Activated CD4-positive, alpha-beta memory T cell treated with anti-CD3 and anti-CD28 coated beads for 36 hours (primary cell): ENCODE measurements around the gene DHX35. TPM values are rescaled to one million over a fixed set of nuclear protein-coding genes. Genes with fewer than 3 reads are reported as not detected.
"Not testable (repeated sequence)": the region's sequence is repeated elsewhere in the genome, so short reads cannot be mapped to it uniquely, and the experiment has no call there.

Source experiments
- CTCF ChIA-PET: fragments of 350-600 bp; sonication (Branson Sonifier 250); formaldehyde crosslinking; loops from one replicate; lab custom pipeline; 2021; ENCODE audit warnings: antibody characterized with exemption, inconsistent platforms; lab: Charles Lee
- POLR2A ChIA-PET: fragments of 350-600 bp; sonication (Branson Sonifier 250); formaldehyde crosslinking; loops from one replicate; lab custom pipeline; 2021; ENCODE audit warnings: antibody characterized with exemption; lab: Charles Lee
- DNase-seq: peaks from one replicate; pipeline ENCODE4 v3.0.0-alpha.2; 2020
- H3K27ac Mint-ChIP-seq: one replicate; pipeline ENCODE4 v1.8.0; 2021; ENCODE audit warnings: mixed read lengths
- H3K27me3 Mint-ChIP-seq: one replicate; pipeline ENCODE4 v1.8.0; 2021; ENCODE audit warnings: mixed read lengths
- H3K36me3 Mint-ChIP-seq: one replicate; pipeline ENCODE4 v1.8.0; 2021; ENCODE audit warnings: mixed read lengths
- H3K4me1 Mint-ChIP-seq: one replicate; pipeline ENCODE4 v1.8.0; 2021; ENCODE audit warnings: low read depth, mixed read lengths
- H3K4me3 Mint-ChIP-seq: one replicate; pipeline ENCODE4 v1.8.0; 2021; ENCODE audit warnings: mild to moderate bottlenecking, mixed read lengths
- H3K9me3 Mint-ChIP-seq: one replicate; pipeline ENCODE4 v1.8.0; 2021; ENCODE audit warnings: mixed read lengths
- intact Hi-C: fragments of 100-400 bp; cut with micrococcal nuclease; formaldehyde crosslinking; loops from one replicate; pipeline ENCODE4 v1.15.1; 2023
- total RNA-seq, 2 experiments: library from RNA; stranded (reverse); gene quantifications; one replicate each; pipeline ENCODE4 v1.2.3, GENCODE V29; 2021

Gene DHX35
- total RNA-seq, 2 experiments from 2014 or later, result 7.7 to 8.3 TPM

DNA sequence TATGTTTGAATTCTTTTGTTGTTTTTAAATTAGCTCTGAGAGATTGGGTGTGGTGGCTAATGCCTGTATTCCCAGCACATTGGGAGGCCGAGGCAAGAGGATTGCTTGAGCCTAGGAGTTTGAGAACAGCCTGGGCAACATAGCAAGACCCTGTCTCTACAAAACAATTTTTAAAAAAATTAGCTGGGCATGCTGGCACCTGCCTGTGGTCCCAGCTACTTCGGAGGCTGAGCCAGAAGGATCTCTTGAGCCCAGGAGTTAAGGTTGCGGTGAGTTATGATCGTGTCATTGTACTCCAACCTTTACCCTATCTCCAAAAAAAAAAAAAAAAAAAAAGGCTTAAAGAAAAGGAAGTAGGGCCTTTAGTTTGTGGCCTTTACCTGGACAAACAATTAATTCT lies 22.9 kb downstream of the DHX35 start:
- POLR2A ChIA-PET, result interaction anchor here (1.3 kb wide), 1 partner anchor 31 kb away, joined by 3 read pairs; no protein-coding TSS in a partner anchor
- CTCF ChIA-PET, result interaction anchor here (1.4 to 1.7 kb wide), 4 partner anchors 13 to 66 kb away, joined by 4 to 7 read pairs (median 6); partner anchors contain the start of gene DHX35
- H3K27me3 Mint-ChIP-seq, result no peaks in the 10 kb centered on the region
- peaks cover 8% of the 10 kb centered on the region for H3K4me1 Mint-ChIP-seq
- intact Hi-C loops, result no loop called here
- DNase-seq, result no peak
- H3K9me3 Mint-ChIP-seq, result no peaks in the 10 kb centered on the region
- no peak overlapping the region for H3K27ac Mint-ChIP-seq
- H3K36me3 Mint-ChIP-seq, result peaks cover 16% of the 10 kb centered on the region
- H3K4me3 Mint-ChIP-seq, result no peak overlapping the region

DNA sequence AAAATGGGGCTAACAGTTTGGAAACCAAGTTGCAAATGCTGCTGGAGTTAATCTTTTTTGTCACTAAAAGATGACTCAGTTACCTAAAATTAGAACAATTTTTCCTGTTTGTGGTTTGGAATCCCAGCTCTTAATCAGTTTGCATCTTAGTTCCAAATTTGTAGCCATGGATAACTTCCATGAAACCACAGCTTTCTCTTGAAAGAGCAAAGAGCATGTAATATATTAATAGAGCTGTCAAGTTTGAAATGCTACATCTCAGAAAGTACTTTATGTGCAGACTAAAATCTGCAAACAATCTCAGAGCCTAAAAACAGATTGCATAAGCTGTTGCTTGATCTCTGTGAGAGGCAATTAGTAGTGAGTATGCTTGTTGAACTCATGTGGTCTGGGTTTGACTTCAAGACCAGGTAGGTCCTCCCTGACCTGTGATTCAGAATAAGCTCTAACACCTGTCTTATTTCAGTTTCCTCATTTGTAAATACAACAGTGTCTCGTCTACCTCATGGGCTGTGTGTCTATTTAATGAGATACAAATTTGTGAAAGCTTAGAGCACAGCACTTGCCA lies 23.5 kb downstream of the DHX35 start:
- no peaks in the 10 kb centered on the region for H3K9me3 Mint-ChIP-seq

GRCh38 chr20:38986663-38987062 lies 24.5 kb downstream of the DHX35 start:
- POLR2A ChIA-PET, result no interaction called here
- Mint-ChIP-seq H3K36me3 (peaks cover 17% of the 10 kb centered on the region), H3K4me3 (no peak overlapping the region), H3K27me3 (no peaks in the 10 kb centered on the region), H3K27ac (no peak overlapping the region), H3K4me1 (peaks cover 8% of the 10 kb centered on the region), H3K9me3 (no peaks in the 10 kb centered on the region)
- CTCF ChIA-PET, result interaction anchor here (1.7 kb wide), 1 partner anchor 63 kb away, joined by 6 read pairs; no protein-coding TSS in a partner anchor
- intact Hi-C loops, result no loop called here
- no peak for DNase-seq

More for the DNA sequence above, 23.5 kb downstream of the DHX35 start:
- no peak for DNase-seq
- Mint-ChIP-seq H3K4me3 (no peak overlapping the region), H3K36me3 (peaks cover 17% of the 10 kb centered on the region), H3K4me1 (peaks cover 8% of the 10 kb centered on the region), H3K27ac (no peak overlapping the region), H3K27me3 (no peaks in the 10 kb centered on the region)
- ChIA-PET POLR2A (interaction anchor here (1.3 kb wide), 1 partner anchor 30 kb away, joined by 3 read pairs; no protein-coding TSS in a partner anchor), CTCF (interaction anchor here (0.7 to 1.7 kb wide), 5 partner anchors 12 to 65 kb away, joined by 4 to 7 read pairs (median 6); partner anchors contain the start of gene DHX35)
- intact Hi-C loops, result no loop called here

DNA sequence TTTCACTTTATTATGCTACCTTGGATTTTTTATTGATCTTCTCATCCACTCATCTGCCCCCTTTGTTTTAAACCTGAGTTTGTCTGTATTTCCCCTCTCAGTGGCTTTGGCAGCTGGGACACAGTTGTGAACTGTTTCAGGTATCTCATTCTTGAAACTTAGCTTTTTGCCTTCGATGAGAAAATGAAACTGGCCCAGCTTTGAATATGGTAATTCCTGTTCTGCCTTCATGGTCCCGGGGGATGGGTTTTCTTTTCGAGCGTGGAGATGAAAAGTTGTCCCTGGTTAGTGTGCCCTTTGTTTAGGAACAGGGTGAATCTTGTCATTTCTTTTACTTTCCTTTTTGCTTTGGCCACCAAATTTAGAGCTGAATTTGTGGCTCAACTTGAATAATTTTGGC lies 25.6 kb downstream of the DHX35 start:
- no peaks in the 10 kb centered on the region for H3K9me3 Mint-ChIP-seq
- ChIA-PET CTCF (interaction anchor here (1.4 kb wide), 1 partner anchor 10 kb away, joined by 3 read pairs; no protein-coding TSS in a partner anchor), POLR2A (no interaction called here)
- peaks cover 19% of the 10 kb centered on the region for H3K36me3 Mint-ChIP-seq
- no peak overlapping the region for H3K27ac Mint-ChIP-seq
- H3K4me1 Mint-ChIP-seq, result peaks cover 8% of the 10 kb centered on the region
- intact Hi-C loops, result no loop called here
- no peak overlapping the region for H3K4me3 Mint-ChIP-seq
- DNase-seq, result no peak
- no peaks in the 10 kb centered on the region for H3K27me3 Mint-ChIP-seq

GRCh38 chr20:38990728-38991127 lies 28.6 kb downstream of the DHX35 start:
- H3K9me3 Mint-ChIP-seq, result no peaks in the 10 kb centered on the region
- H3K4me1 Mint-ChIP-seq, result peaks cover 8% of the 10 kb centered on the region
- H3K36me3 Mint-ChIP-seq, result peaks cover 24% of the 10 kb centered on the region
- no peak overlapping the region for H3K27ac Mint-ChIP-seq
- no peak overlapping the region for H3K4me3 Mint-ChIP-seq
- DNase-seq, result no peak
- CTCF ChIA-PET, result interaction anchor here (0.9 to 1.1 kb wide), 2 partner anchors 9 to 92 kb away, joined by 3 read pairs; no protein-coding TSS in a partner anchor
- H3K27me3 Mint-ChIP-seq, result no peaks in the 10 kb centered on the region
- POLR2A ChIA-PET, result interaction anchor here (1.4 kb wide), 1 partner anchor 64 kb away, joined by 3 read pairs; the partner anchor contains the start of gene FAM83D
- intact Hi-C loops, result no loop called here

DNA sequence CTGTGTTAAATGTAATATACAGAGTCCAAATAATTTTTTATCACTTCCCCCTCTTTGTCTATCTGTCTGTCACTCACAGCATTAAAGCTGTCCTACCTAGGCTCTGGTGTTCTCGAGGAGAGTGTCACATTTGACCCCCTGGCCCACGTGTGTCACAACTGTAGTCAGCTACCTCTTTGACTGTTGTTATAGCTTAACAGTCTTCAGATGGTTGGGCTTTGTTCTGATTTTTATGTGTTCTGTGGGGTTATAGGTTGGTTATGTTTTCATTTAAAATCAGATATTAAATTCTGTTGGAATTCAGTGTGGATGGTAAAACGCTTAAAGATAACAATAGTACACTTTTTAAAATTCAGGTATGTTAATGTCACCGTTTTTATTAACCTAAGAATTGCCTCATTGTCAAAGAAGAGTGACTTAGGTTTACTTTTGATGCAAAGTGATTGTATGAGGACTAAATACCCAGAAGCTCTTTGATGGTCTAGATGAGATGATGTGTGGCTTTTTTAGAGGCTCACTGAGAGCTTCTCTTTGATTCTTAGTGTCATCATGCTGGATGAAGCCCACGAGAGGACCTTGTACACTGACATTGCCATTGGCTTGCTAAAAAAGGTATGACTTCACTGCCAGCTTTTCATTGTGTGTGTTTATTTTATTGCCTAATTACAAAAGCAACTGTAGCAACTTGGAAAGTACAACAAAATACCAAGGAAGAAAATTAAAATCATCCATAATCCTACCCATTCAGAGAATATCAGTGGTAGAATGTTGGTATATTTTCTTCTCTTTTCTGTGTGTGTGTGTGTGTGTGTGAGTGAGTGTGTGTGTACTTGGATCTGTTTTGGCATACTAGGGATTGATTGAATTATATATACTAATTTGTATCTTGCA lies 29.9 kb downstream of the DHX35 start:
- intact Hi-C loops, result no loop called here
- Mint-ChIP-seq H3K27me3 (no peaks in the 10 kb centered on the region), H3K4me3 (no peak overlapping the region), H3K9me3 (no peaks in the 10 kb centered on the region), H3K36me3 (peaks cover 26% of the 10 kb centered on the region), H3K4me1 (peaks cover 9% of the 10 kb centered on the region), H3K27ac (no peak overlapping the region)
- CTCF ChIA-PET, result interaction anchor here (0.6 to 1.7 kb wide), 2 partner anchors 20 to 58 kb away, joined by 3 to 4 read pairs; no protein-coding TSS in a partner anchor
- DNase-seq, result no peak
- POLR2A ChIA-PET, result interaction anchor here (1.4 kb wide), 1 partner anchor 65 kb away, joined by 3 read pairs; the partner anchor contains the start of gene FAM83D

GRCh38 chr20:38995536-38996044 lies 33.4 kb downstream of the DHX35 start:
- Mint-ChIP-seq H3K27ac (no peak overlapping the region), H3K4me3 (no peak overlapping the region), H3K9me3 (no peaks in the 10 kb centered on the region), H3K4me1 (peaks cover 22% of the 10 kb centered on the region), H3K27me3 (no peaks in the 10 kb centered on the region), H3K36me3 (peaks cover 34% of the 10 kb centered on the region)
- intact Hi-C loops, result loop anchor here (2.0 kb wide), 2 partner anchors 25 to 33 kb away; partner anchors contain the start of gene DHX35
- POLR2A ChIA-PET, result no interaction called here
- CTCF ChIA-PET, result interaction anchor here (2.7 kb wide), 1 partner anchor 54 kb away, joined by 11 read pairs; no protein-coding TSS in a partner anchor
- no peak for DNase-seq

DNA sequence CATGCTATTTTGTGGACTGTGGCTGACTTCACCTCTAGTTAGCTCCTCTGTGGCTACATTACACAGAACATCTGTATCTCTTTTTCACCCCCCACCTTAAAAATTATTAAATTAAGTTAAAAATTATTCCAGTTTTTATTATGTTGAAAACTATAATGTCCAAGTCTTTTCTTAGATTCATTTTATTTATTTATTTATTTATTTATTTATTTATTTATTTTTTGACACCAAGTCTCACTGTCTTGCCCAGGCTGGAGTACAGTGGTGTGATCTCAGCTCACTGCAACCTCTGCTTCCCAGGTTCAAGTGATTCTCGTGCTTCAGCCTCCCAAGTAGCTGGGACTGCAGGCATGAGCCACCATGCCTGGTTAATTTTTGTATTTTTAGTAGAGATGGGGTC lies 34.7 kb downstream of the DHX35 start:
- POLR2A ChIA-PET, result interaction anchor here (0.6 to 2.2 kb wide), 2 partner anchors 35 to 107 kb away, joined by 3 to 10 read pairs; partner anchors contain the start of gene DHX35
- not testable (repeated sequence) for H3K9me3 Mint-ChIP-seq, H3K4me3 Mint-ChIP-seq, DNase-seq, H3K27me3 Mint-ChIP-seq, H3K27ac Mint-ChIP-seq
- CTCF ChIA-PET, result interaction anchor here (1.1 to 2.8 kb wide), 5 partner anchors 12 to 84 kb away, joined by 3 to 11 read pairs (median 7); partner anchors contain the start of gene FAM83D
- Mint-ChIP-seq H3K36me3 (peaks cover 40% of the 10 kb centered on the region), H3K4me1 (peaks cover 22% of the 10 kb centered on the region)
- intact Hi-C loops, result loop anchor here (2.0 kb wide), 2 partner anchors 24 to 34 kb away; partner anchors contain the start of gene DHX35

- intact Hi-C loops, result loop anchor here (2.0 kb wide), 2 partner anchors 23 to 35 kb away; partner anchors contain the start of gene DHX35
- H3K9me3 Mint-ChIP-seq, result no peaks in the 10 kb centered on the region
- POLR2A ChIA-PET, result interaction anchor here (1.1 to 2.2 kb wide), 2 partner anchors 36 to 72 kb away, joined by 5 to 10 read pairs; partner anchors contain the start of genes DHX35 and FAM83D
- H3K27me3 Mint-ChIP-seq, result no peaks in the 10 kb centered on the region
- peaks cover 22% of the 10 kb centered on the region for H3K4me1 Mint-ChIP-seq
- peak; percentile 83 for DNase-seq
- peaks cover 43% of the 10 kb centered on the region for H3K36me3 Mint-ChIP-seq
- CTCF ChIA-PET, result interaction anchor here (0.6 to 2.8 kb wide), 8 partner anchors 10 to 76 kb away, joined by 3 to 11 read pairs (median 4); partner anchors contain the start of genes DHX35 and FAM83D
- H3K4me3 Mint-ChIP-seq, result no peak overlapping the region
- peak overlapping the region; percentile 9 for H3K27ac Mint-ChIP-seq
Measured at GRCh38 chr20:38997622-38998021, 35.5 kb downstream of the DHX35 start.

DNA sequence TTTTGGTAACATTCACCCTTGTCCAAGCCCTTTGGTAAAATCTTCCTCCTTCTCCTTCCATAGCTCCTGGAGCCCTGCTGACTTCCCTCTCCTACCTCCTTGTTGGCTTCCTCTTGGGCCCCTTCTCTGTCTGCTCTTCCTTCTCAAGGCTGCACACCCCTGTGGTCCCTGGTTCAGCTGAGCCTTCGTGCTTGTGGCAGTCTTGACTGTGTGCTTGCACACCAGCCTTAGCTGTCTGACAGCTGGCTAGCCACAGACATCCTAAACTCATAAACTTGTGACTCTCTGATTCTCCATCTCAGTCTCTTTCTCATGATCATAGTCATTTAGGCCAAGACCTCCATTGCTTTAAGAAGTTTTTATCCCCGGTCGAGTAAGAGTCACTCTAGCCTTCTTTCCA lies 37.1 kb downstream of the DHX35 start:
- POLR2A ChIA-PET, result no interaction called here
- peaks cover 54% of the 10 kb centered on the region for H3K36me3 Mint-ChIP-seq
- H3K4me3 Mint-ChIP-seq, result no peak overlapping the region
- DNase-seq, result no peak
- H3K27ac Mint-ChIP-seq, result no peak overlapping the region
- H3K27me3 Mint-ChIP-seq, result no peaks in the 10 kb centered on the region
- peaks cover 29% of the 10 kb centered on the region for H3K4me1 Mint-ChIP-seq
- intact Hi-C loops, result no loop called here
- CTCF ChIA-PET, result interaction anchor here (0.6 to 1.1 kb wide), 2 partner anchors 9 to 916 kb away, joined by 3 read pairs; no protein-coding TSS in a partner anchor
- no peaks in the 10 kb centered on the region for H3K9me3 Mint-ChIP-seq
